Neural progenitor cell (in vitro differentiated cells): ENCODE data around the gene ATXN1. TPM values are rescaled to one million over a fixed set of nuclear protein-coding genes. Genes with fewer than 3 reads are reported as not detected.

Source experiments
- DNase-seq: peaks from one replicate; pipeline ENCODE4 v3.0.0-alpha.2; 2016; ENCODE audit warnings: low spot score
- H2AFZ ChIP-seq: fragments of 200-600 bp; sonication (generic); replicated peaks from 2 replicates; pipeline ENCODE4 v1.6.1; 2016; ENCODE audit warnings: antibody characterized with exemption
- H3F3A ChIP-seq: fragments of 200-600 bp; sonication (generic); 2 replicates; pipeline ENCODE4 v1.6.1; 2016; ENCODE audit warnings: antibody characterized with exemption, low read depth
- H3K27ac ChIP-seq: fragments of 200-600 bp; sonication (generic); 2 replicates; pipeline ENCODE4 v1.5.1; 2016; ENCODE audit warnings: mild to moderate bottlenecking
- H3K27me3 ChIP-seq: fragments of 200-600 bp; sonication (generic); 2 replicates; pipeline ENCODE4 v1.6.1; 2016; ENCODE audit warnings: mild to moderate bottlenecking, moderate library complexity
- H3K36me3 ChIP-seq: fragments of 200-600 bp; sonication (generic); 2 replicates; pipeline ENCODE4 v1.5.1; 2016
- H3K4me1 ChIP-seq: fragments of 200-600 bp; sonication (generic); 2 replicates; pipeline ENCODE4 v1.6.1; 2016; ENCODE audit warnings: mixed run types
- H3K4me2 ChIP-seq: fragments of 200-600 bp; sonication (generic); 2 replicates; pipeline ENCODE4 v1.6.1; 2016
- H3K4me3 ChIP-seq: fragments of 200-600 bp; sonication (generic); 2 replicates; pipeline ENCODE4 v1.5.1; 2016
- H3K79me2 ChIP-seq: fragments of 200-600 bp; sonication (generic); 2 replicates; pipeline ENCODE4 v1.6.1; 2016; ENCODE audit warnings: low read depth
- H3K9ac ChIP-seq: fragments of 200-600 bp; sonication (generic); 2 replicates; pipeline ENCODE4 v1.6.1; 2016
- H3K9me3 ChIP-seq: fragments of 200-600 bp; sonication (generic); 2 replicates; pipeline ENCODE4 v1.5.1; 2016; ENCODE audit warnings: low read depth
- H4K20me1 ChIP-seq: fragments of 200-600 bp; sonication (generic); 2 replicates; pipeline ENCODE4 v1.6.1; 2016; ENCODE audit warnings: low read depth
- H3K27ac Mint-ChIP-seq: 3 replicates; pipeline ENCODE4 v1.8.0; 2021; ENCODE audit warnings: mixed read lengths
- H3K27me3 Mint-ChIP-seq: 2 replicates; pipeline ENCODE4 v1.8.0; 2022; ENCODE audit warnings: low read depth, mild to moderate bottlenecking, inconsistent platforms, moderate library complexity, mixed read lengths; ENCODE audit not compliant: insufficient read depth
- H3K36me3 Mint-ChIP-seq: 3 replicates; pipeline ENCODE4 v1.8.0; 2021; ENCODE audit warnings: mixed read lengths
- H3K4me1 Mint-ChIP-seq: 3 replicates; pipeline ENCODE4 v1.8.0; 2021; ENCODE audit warnings: mixed read lengths
- H3K4me3 Mint-ChIP-seq: 3 replicates; pipeline ENCODE4 v1.8.0; 2021; ENCODE audit warnings: mild to moderate bottlenecking, moderate library complexity, mixed read lengths
- H3K9me3 Mint-ChIP-seq: 3 replicates; pipeline ENCODE4 v1.8.0; 2020; ENCODE audit warnings: mixed read lengths
- EZH2 ChIP-seq: fragments of 200-600 bp; sonication (generic); IDR thresholded peaks from 2 replicates; pipeline ENCODE4 v1.6.1; 2017; ENCODE audit warnings: antibody characterized with exemption, mild to moderate bottlenecking, moderate library complexity
- EZH2phosphoT487 ChIP-seq: fragments of 200-600 bp; sonication (generic); IDR thresholded peaks from 2 replicates; pipeline ENCODE4 v1.6.1; 2017; ENCODE audit warnings: antibody characterized with exemption
- total RNA-seq: library from RNA; depleted of rRNA; stranded (reverse); fragments of >200 nt; gene quantifications from 2 replicates; pipeline ENCODE4 v1.2.3, GENCODE V29; 2015; ENCODE audit warnings: low replicate concordance
- TF ChIP-seq, protein P1 (sequence below): fragments of 200-600 bp; sonication (generic); IDR thresholded peaks from 2 replicates; pipeline ENCODE4 v1.5.1; 2017; ENCODE audit warnings: antibody characterized with exemption, mild to moderate bottlenecking

The ATXN1 gene
- total RNA-seq, 1 donor from 2014 or later: 3.6 TPM

DNA sequence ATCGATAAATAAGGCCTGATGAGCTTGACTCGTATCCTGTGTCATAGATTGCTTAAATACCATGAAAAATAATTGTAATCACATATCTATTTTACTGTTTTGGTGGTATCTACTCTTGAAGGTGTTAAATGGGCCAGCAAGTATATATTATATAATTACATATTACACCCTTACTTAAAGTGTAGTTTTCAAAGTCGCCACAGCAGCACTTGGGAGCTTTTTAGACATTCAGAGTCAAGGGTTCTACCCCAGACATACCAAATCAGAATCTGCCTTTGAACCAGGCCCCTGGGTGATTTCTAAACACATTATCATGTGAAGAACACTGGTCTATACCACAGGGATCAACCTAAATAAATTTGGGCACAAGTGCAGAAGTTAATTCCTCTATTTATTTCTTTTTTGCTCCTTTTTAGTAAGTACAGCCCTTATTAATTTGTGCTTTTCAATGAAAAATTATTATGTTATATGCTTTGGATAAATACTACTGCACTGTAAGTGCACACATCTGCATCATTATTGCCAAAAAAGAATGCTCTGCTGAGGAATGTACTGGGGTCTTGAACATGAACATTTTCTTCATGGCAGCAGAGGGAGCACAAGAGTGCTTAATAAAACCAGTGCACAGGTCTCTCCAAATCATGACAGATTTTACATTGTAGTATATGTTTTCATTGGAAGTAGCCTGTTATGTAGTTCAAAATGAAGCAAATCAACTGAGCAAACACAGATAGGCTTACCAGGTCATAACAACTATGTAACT is 3.1 kb upstream of the ATXN1 start:
- Histone ChIP-seq H3K4me1 (peaks cover 6% of the 10 kb centered on the region), H3F3A (peaks cover 23% of the 10 kb centered on the region), H3K4me3 (no peak overlapping the region), H3K36me3 (no peaks in the 10 kb centered on the region), H3K4me2 (no peak overlapping the region), H3K79me2 (no peaks in the 10 kb centered on the region), H3K27ac (no peak overlapping the region), H3K27me3 (peaks cover 30% of the 10 kb centered on the region), H2AFZ (no peak overlapping the region), H3K9ac (no peak overlapping the region), H4K20me1 (peaks cover 9% of the 10 kb centered on the region), H3K9me3 (no peaks in the 10 kb centered on the region)
- Mint-ChIP-seq H3K9me3 (no peaks in the 10 kb centered on the region), H3K27me3 (peaks cover 15% of the 10 kb centered on the region), H3K4me1 (peaks cover 12% of the 10 kb centered on the region), H3K36me3 (no peaks in the 10 kb centered on the region), H3K4me3 (no peak overlapping the region), H3K27ac (no peak overlapping the region)
- DNase-seq: no peak
- TF ChIP-seq, protein P1, sequence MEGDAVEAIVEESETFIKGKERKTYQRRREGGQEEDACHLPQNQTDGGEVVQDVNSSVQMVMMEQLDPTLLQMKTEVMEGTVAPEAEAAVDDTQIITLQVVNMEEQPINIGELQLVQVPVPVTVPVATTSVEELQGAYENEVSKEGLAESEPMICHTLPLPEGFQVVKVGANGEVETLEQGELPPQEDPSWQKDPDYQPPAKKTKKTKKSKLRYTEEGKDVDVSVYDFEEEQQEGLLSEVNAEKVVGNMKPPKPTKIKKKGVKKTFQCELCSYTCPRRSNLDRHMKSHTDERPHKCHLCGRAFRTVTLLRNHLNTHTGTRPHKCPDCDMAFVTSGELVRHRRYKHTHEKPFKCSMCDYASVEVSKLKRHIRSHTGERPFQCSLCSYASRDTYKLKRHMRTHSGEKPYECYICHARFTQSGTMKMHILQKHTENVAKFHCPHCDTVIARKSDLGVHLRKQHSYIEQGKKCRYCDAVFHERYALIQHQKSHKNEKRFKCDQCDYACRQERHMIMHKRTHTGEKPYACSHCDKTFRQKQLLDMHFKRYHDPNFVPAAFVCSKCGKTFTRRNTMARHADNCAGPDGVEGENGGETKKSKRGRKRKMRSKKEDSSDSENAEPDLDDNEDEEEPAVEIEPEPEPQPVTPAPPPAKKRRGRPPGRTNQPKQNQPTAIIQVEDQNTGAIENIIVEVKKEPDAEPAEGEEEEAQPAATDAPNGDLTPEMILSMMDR: peak; percentile 45
- no peak for TF ChIP-seq EZH2

DNA sequence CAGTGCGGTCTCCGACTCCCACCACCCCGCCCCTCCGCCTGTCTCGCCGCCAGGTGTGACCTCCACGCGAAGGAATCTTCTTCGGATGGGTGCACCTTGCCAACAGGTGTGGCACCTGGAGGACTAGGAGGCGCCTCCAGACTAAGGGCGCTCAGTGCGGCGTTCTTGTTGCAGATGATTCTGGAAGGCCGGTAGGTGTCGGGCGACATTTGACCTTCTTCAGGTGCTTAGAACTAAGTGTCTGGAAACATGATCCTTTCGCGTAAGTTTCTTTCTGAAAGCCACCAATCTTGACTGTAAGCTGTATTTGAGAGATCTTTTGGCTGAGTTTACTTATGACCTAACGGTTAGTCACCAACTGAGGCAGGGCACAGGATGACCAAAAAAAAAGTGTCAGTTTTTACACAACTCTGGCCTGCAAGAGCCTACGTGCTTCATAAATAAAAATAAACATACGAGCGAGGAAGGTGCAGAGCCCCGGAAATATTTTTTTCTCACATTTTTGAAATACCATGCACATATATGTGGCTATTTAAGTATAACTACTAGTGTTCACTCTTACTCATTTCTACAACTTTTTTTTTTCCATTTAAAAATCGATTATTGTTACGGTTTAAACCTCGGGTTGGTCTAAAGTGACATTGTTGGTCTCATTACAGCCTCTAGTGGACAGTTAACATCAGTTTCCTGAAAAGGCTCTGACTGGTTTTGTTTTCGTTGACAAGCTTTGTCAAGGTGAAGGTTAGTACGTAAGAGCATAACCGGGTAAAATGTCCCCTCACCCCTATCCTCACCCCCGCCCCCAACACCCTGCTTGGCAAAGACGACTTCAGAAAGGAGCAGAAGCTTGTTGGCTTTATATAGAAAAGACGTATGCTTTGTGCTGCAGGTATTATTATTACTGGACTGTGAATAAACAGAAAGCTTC is 1.6 kb upstream of the ATXN1 start:
- Histone ChIP-seq H3K4me3 (peak overlapping the region; percentile 80), H3K27ac (no peak overlapping the region), H4K20me1 (peaks cover 22% of the 10 kb centered on the region), H2AFZ (peak overlapping the region; percentile 74), H3K27me3 (peaks cover 46% of the 10 kb centered on the region), H3K4me1 (peaks cover 20% of the 10 kb centered on the region), H3K36me3 (no peaks in the 10 kb centered on the region), H3K79me2 (no peaks in the 10 kb centered on the region), H3K9ac (no peak overlapping the region), H3K9me3 (no peaks in the 10 kb centered on the region), H3F3A (peaks cover 37% of the 10 kb centered on the region), H3K4me2 (peak overlapping the region; percentile 84)
- TF ChIP-seq EZH2phosphoT487 (no peak), EZH2 (peak; percentile 60)
- TF ChIP-seq, protein P1: peak; percentile 71
- no peaks in the 10 kb centered on the region for H3K9me3 Mint-ChIP-seq
- peaks cover 12% of the 10 kb centered on the region for H3K27me3 Mint-ChIP-seq
- no peaks in the 10 kb centered on the region for H3K36me3 Mint-ChIP-seq
- H3K27ac Mint-ChIP-seq: no peak overlapping the region
- H3K4me1 Mint-ChIP-seq: peaks cover 23% of the 10 kb centered on the region
- peak overlapping the region; percentile 98 for H3K4me3 Mint-ChIP-seq
- DNase-seq: peak; percentile 47

DNA sequence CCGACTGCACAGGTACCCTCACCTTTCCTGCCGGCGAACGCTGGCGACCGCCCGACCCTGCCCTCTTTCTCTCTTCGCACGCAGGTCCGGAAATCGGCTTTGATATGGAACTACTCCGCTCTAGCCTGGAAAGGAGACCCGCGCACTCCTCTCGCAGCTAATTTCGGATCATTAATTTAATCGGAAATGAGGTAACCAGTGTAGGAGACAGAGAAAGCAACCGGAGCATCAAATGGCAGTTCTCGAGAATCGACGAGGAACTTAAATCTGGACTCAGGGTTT is 949 bp upstream of the ATXN1 start:
- peaks cover 26% of the 10 kb centered on the region for H3K4me1 Mint-ChIP-seq
- Histone ChIP-seq H3K36me3 (no peaks in the 10 kb centered on the region), H3F3A (peaks cover 38% of the 10 kb centered on the region), H3K4me1 (peaks cover 20% of the 10 kb centered on the region), H3K4me2 (peak overlapping the region; percentile 84), H3K79me2 (no peaks in the 10 kb centered on the region), H4K20me1 (peaks cover 23% of the 10 kb centered on the region), H3K27me3 (peaks cover 51% of the 10 kb centered on the region), H3K27ac (no peak overlapping the region), H3K9ac (no peak overlapping the region), H3K9me3 (no peaks in the 10 kb centered on the region), H2AFZ (peak overlapping the region; percentile 74), H3K4me3 (peak overlapping the region; percentile 80)
- no peak overlapping the region for H3K27ac Mint-ChIP-seq
- peak overlapping the region; percentile 98 for H3K4me3 Mint-ChIP-seq
- H3K36me3 Mint-ChIP-seq: no peaks in the 10 kb centered on the region
- H3K27me3 Mint-ChIP-seq: peaks cover 12% of the 10 kb centered on the region
- DNase-seq: no peak
- TF ChIP-seq EZH2phosphoT487 (no peak), EZH2 (no peak)
- TF ChIP-seq, protein P1: no peak
- no peaks in the 10 kb centered on the region for H3K9me3 Mint-ChIP-seq
